ENCODE results near the gene PKP2.

Gene PKP2

DNA sequence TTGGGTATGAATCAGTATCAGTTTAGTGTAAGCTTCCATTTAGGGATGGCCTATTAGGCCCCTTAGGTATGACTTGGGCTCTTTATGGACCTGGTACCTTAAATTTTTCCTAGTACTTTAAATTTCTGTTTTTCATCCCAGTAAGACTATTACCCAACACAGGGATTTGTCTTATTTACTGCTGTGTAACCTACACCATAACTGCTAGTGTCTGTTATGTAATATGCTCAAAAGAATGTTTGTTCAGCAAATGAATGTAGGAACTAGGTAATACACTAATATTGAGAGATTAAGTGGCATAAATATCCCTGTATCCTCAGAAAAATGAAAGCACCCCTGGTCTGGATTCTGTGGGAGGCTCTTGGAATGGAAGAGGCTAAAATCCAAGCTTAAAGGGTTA, 77.2 kb downstream of the PKP2 start:
- DNase-seq (ENCODE audit: low read depth in 2 of 3, low spot score in 2 of 3): no peak

DNA sequence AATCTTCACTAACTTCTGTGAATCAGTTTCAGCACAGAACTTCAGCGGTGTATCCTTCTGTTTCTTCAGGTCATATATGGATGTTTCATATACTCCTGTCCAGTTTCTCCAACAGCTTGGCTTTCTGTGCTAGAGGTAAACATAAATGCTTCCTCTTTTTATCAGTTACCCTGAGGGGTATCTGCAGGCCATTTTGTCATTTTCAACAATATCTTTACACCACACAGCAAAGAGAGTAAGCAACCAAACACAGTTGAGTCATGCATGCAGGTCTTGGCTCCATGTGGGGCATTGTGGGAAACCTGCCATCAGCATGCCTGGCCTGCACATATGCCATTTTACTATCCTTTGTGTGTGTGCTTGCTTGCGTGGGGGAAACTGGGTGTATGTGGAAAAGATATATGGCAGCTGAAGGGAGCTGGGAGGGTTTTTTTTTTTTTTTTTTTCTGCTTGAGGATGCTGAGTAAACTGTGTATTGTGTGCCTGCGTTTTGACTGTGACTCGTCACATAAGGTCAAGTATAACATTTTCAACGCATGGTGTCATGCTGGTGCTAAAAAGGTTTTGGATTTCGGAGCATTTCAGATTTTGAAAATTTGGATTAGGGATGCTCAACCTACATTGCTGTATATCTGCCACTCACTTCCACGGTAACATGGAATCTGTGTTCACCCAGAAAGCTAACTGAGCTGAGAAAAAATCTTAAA, 84.7 kb downstream of the PKP2 start:
- no peak for DNase-seq (ENCODE audit: low read depth in 2 of 3, low spot score in 2 of 3)

DNA sequence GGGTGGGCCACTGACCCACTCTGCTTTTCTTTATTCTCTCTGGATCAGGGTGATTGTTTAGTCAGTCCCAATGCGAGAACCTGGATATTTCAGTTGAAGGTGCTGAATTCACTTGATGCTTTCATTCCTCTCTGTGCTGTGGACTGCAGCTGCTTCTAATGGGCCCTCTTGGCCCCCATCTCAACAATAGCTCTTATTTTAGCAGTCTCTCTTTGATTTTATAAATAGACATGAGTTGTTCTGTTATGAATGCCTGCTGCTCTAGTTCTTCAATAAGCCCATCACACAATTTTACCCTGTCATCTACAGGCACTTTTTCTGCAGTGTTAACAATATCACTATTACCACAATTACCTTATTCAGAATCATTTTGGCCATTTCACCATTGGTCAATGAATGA, 86.7 kb downstream of the PKP2 start:
- no peak for DNase-seq (ENCODE audit: low read depth in 2 of 3, low spot score in 2 of 3)

DNA sequence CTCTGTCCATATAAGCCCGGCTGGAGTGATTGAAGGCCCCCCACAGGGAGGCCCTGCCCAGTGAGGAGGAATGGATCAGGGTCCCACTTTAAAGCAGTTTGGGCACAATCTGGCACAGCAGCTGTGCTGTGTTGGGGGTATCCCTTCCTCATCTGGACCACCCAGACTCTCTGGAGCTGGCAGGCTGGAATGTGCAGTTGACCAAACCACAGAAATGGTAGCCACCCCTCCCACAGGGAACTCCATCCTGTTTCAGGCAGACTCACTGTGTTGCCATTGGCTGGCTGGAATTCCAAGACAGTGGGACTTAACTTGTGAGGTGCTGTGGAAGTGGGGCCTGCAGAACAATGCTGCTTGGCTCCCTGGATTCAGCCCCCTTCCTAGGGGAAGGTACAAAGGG, 87.4 kb downstream of the PKP2 start:
- no peak for DNase-seq (ENCODE audit: low read depth in 2 of 3, low spot score in 2 of 3)

DNA sequence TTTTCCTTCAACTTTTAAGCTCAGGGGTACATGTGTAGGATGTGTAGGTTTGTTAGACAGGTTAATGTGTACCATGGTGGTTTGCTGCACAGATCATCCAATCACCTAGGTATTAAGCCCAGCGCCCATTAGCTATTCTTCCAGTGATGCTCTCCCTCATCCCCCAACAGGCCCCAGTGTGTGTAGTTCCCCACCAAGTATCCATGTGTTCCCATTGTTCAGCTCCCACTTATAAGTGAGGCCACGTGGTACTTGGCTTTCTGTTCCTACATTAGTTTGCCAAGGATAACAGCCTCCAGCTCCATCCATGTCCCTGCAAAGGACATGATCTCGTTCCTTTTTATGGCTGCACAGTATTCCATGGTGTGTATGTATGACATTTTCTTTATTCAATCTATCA, 92.3 kb downstream of the PKP2 start:
- DNase-seq (ENCODE audit: low read depth in 2 of 3, low spot score in 2 of 3): no peak

DNA sequence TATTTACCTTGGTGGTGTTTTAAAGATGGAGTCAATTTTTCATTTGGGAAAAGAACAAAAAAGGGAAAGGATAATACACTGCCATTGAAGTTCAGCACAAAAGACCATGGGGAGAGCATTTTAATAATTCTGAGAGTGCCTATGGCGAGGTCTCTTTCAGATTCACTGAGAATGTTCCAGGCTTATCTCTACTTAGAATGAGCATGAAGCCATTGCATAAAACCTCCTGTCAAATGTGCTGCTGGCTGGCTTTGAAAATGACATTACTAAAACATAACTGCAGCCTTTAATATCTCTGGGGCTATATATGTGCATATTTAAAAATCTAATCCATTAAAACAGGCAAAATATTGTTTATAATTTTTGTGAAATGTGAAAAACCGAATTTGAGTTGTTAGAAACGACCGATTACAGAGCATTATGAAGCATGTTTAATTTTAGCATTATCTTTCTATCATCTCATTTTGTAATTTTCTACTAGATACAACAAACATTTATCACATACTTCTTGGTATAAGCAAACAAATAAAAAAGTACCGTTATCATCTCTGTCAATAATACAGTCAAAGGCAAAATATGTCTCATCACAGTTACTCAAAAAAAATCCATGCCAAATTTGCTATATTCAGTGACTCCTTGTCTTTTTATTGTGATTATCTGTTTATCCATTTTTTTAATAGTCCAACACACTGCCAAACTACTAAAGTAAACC, 95.2 kb downstream of the PKP2 start:
- DNase-seq (ENCODE audit: low read depth in 2 of 3, low spot score in 2 of 3): no peak

DNA sequence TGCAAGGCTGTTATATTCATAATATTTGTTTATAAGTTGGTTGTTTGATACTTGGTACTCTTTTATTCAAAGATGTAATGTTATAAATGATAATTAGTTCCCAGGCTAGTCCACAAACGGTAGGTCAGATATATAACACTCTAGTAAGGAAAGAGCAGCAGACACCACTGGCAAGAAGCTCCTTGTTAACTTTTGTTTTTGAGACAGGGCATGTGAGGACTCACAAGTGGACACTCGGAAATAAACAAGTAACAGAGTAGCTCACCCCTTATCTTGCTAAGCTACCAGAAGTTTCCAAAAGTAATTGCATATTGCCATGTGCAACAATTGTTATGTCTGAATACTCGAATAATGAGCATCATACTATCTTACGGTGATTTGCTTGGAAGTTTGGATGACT, 102.3 kb downstream of the PKP2 start:
- DNase-seq (ENCODE audit: low read depth in 2 of 3, low spot score in 2 of 3): no peak

DNA sequence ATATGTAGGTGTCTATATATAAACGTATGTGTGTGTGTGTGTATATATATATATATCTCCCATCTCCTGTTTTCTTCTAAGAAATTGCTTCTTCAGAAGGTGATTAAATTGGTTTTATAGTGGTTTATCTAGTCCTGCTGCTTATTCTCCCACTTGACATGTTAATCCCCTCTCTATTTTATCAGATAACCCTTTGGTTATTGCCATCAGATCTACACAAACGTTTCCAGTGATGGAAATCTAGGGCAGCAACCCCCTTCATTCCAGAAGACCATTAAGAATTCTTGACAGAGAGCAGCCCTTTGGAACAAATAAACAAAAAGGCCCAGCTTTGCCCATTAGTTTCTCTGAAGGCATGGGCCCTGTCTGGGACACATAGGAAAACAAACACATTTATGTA, 106.7 kb downstream of the PKP2 start:
- no peak for DNase-seq (ENCODE audit: low read depth in 2 of 3, low spot score in 2 of 3)

DNA sequence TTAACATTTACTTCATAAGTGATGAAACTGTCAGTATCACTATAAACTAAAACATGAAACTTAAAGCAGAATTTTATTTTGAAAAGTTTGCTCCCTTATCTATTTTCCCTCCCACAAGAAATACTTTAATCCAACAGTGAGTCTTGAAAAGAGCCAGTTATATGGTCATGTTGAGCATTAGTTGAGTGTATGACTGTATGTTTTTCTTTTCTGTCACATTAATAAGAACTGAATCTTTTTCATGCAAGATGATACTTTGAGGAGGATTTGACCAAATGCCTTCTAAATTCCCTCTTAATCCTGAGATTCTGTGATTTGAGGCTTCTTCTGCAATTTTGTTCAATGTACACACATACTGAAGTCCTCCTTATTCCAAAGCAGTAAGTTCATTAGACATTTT, 107.1 kb downstream of the PKP2 start:
- no peak for DNase-seq (ENCODE audit: low read depth in 2 of 3, low spot score in 2 of 3)

DNA sequence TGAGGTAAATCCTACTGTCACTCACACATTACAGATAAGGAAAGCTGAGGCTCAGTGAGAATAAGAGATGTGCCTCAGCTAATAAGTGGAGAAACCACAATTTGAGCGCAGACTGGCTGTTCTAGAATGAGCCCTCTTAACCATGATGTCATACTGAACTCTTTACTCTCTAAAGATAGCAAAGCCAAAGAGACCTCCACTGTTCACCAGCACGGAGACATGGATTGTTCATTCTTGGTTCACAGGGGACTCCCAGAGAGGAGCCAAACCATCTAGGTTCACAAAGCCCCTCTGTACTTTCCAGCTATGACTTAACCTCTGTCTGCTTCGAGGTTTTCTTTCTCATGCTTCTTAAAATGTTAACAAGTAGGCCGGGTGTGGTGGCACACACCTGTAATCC, 108.2 kb downstream of the PKP2 start:
- DNase-seq (ENCODE audit: low read depth in 2 of 3, low spot score in 2 of 3): no peak

DNA sequence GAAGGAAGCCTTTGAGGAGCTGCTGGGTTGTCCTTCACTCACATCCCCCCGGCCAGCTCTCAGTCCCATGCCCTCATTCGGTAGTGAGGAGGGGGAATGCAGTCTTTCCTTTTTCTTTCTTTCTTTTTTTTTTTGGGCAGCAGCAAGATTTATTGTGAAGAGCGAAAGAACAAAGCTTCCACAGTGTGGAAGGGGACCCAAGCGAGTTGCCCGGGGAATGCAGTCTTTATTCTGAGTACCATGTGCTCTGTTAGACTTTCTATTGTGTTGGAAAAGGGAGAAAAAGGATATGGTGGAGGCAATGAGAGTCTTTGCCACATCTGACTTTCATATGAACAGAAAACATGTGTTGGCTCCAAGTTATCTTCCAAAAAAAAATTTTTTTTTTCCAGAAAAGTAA, 111.0 kb downstream of the PKP2 start:
- no peak for DNase-seq (ENCODE audit: low read depth in 2 of 3, low spot score in 2 of 3)

DNA sequence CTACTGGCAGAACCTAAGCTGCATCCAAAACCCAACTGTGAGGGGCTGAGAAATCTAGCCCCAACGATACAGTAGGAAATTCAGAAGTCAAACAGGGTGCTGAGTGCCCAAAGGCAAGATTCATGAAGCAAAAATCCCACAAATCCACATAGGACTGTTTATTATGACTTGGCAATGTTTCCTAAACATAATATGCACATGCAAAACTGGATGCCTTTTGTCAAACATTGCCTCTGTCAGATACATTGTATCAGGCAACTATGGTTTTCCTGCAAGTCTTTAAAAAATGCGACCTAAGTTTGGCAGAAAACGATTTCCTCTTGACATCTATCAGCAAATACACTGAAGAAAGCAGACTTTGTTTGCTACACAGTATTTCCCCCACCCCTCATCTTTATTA, 113.5 kb downstream of the PKP2 start:
- DNase-seq (ENCODE audit: low read depth in 2 of 3, low spot score in 2 of 3): no peak

DNA sequence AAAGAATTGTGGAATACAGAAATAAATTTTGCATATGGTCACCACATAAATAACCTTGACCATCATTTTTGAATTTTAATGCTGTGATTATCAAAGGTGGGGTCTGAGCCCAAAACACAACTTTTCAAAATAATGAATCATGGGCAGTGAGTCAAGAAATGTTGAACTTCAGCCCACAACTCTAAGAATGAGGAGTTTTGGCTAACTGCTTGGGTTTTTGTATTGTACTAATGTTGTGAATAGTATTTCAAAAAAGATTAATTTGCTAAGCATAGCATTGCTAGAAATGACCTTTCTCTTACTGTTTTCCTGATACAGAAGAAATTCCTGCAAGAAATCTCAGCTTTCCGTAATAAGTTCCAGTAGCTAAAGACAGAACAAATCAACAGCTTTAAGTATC, 116.5 kb downstream of the PKP2 start:
- DNase-seq (ENCODE audit: low read depth in 2 of 3, low spot score in 2 of 3): no peak

DNA sequence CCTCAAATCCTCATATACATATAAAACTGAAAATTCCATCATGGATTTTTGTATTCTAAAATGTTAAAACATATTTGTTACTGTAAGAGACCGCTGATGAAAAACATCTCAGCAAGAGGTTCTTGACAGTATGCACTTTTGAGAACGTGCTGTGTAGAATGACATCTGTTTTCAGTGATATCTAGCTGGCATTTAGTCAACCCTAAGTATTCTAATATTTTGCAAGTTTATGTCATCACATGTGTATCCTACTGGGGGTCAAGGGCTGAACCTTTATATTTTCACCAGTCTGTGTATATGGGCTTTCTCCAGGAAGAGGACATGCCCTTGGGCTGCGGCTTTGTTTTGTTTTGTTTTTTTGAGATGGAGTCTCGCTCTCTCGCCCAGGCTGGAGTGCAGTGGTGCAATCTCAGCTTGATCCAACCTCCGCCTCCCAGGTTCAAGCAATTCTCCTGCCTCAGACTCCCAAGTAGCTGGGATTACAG, 118.8 kb downstream of the PKP2 start:
- no peak for DNase-seq (ENCODE audit: low read depth in 2 of 3, low spot score in 2 of 3)

DNA sequence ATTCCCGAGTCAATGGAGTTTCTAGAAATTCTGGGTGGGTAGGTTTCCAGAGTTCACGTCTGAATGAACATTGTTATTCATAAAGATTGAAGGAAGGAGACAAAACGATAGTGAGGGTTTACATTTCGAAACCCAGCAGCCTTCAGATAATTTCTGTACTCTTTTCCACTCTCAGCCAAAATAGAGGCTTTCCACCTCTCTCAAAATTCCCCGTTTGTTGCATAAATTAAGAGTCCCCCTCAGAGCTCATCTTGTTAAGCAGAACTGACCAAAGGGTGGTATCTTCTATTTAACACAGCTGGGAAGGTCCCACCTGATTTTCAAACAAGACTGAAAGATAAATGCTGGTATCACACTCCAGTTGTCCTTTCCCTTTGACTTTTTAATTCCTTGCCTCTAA, 119.4 kb downstream of the PKP2 start:
- DNase-seq (ENCODE audit: low read depth in 2 of 3, low spot score in 2 of 3): no peak

DNA sequence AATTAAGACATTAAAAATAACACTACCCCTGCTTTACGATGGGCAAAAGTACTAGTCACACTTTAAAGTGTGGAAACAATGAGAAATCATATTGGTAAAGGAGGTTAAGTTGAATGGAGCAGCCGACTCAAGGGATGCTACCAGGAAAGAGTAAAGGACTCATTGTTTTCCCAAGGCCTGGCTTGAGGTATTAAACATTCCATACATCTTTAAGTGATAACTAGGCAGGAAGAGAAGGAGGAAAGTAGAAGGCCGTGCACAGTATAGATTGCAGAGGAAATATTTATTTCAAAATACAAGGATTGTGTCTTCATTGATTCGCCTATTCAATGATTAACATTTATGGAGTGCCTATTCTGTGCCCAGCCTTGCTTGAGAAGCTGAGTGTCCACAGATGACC, 120.3 kb downstream of the PKP2 start:
- no peak for DNase-seq (ENCODE audit: low read depth in 2 of 3, low spot score in 2 of 3)

DNA sequence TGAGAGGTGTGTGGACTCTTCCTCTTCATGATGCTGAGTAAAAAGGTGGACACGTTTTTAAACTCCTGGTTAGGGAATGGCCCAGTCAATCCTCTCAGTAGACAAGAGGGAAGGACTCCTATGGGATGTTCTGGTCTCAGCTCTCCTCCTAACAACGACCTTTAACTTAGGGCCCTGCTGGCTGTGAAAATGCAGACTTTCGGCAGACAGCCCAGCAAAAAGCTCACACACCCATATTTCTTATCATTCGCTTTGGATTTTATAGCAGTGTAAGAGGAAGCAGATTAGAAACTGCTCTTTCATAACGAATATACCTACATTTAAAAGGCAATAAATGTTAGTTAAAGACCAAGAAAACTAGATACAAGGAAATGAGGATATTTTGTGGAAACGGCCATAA, 122.9 kb downstream of the PKP2 start:
- no peak for DNase-seq (ENCODE audit: low read depth in 2 of 3, low spot score in 2 of 3)

DNA sequence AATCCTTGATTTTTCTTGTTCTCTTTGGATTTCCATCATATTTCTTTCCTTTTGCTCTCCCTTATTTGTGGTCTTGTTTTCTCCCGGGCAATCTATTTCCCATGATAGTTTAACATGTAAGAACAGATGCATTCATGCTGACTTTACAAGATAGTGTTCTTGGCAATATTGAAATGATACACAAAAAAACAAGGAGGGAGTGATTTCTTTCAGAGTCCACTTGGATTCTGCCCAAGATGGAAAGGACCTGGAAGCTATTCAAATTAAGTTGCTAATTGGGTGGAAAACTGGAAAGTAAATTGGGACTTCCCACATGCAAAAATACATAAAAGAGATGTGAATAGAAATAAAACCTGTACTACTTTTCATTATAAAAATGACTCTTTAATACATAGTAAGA, 126.4 kb downstream of the PKP2 start:
- DNase-seq (ENCODE audit: low read depth in 2 of 3, low spot score in 2 of 3): no peak

DNA sequence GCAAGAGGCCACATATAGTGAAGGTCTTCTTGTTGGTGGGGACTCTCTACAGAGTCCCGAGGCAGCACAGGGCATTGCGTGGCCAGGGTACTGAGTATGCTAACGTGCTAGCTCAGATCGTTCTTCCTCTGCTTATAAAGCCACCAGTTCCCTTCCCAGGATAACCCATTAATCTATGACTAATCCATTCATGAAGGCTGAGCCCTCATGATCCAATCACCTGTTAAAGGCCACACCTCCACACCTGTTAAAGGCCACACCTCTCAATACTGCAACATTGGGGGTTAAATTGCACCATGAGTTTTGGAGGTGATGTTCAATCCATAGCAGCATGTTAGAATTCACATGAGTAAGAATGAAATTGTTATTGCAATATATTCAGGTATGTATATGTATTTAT, 128.1 kb downstream of the PKP2 start:
- DNase-seq (ENCODE audit: low read depth in 2 of 3, low spot score in 2 of 3): no peak

DNA sequence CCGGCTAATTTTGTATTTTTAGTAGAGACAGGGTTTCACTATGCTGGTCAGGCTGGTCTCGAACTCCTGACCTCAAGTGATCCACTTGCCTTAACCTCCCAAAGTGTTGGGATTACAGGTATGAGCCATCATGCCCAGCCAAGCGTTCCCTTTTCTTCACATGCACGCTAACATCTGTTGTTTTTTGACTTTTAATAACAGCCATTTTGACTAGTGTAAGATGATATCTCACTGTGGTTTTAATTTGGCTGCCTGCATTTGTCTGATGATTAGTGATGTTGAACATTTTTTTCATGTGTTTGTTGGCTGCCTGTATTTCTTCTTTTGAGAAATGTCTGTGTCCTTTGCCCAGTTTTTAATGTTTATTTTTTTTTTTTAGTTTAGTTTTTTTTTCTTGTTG, 130.7 kb downstream of the PKP2 start:
- DNase-seq (ENCODE audit: low read depth in 2 of 3, low spot score in 2 of 3): no peak

DNA sequence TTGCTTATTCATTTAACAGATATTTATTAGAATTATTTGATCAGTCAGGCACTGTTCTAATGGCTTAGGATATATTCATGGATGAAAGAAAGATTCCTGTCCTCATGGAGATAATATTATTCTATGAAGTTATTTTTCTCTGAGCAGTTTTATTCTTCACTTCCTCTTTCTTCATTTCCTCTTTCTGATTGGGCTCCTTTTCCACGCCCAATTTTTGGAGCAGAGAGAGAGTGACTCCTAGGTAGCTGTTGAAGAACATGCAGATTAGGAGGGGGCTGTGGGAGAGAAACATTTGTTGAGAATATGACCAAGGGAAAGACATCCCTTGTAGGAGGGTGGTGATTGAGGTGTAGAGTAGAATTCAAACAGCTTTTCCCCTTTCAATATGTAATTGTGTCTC, 134.9 kb downstream of the PKP2 start:
- DNase-seq (ENCODE audit: low read depth in 2 of 3, low spot score in 2 of 3): no peak

DNA sequence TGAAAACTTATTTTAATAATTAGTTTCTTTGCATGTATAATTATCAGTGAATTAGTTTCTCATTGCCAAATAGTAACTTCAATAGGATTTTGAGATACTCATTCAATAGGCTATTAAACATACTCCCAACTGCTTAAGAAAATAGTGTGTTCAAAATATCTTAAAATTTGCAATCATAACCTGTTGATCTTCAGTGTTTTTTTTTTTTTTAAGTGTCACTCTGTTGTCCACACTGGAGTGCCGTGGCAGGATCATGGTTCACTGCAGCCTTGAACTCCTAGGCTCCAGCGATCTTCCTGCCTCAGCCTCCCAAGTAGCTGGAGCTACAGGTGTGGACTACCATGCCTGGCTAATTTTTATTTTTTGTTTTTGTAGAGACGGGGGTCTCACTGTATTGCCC, 139.4 kb downstream of the PKP2 start:
- no peak for DNase-seq (ENCODE audit: low read depth in 2 of 3, low spot score in 2 of 3)

DNA sequence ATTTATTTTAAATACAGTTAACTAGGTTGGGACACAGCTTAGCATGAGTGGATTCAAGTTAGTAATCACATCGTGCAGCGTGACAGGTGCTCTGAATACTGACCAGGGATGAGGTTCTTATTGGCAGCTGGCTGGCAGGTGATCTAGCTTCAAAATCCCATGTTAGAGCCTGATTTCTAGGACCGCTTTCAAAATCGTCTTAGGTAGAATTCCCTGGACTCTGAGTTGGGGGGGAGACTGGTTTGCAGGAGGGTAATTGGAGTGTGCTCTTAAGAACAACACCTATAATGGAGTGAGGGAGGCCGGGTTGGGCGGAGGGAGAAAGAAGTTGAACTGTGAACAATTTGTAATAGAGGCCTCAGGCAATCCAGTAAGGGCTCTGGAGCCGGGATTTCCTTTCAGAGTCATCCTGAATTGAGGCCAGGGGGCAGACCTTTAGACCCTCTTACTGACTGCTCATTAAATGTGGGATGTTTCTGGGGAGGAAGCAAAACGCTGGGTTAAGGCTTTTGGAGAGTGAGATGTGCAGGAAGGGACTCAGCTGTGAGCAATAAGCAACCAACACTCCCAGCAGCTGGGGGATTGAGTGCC, 140.0 kb downstream of the PKP2 start:
- DNase-seq (ENCODE audit: low read depth in 2 of 3, low spot score in 2 of 3): no peak

Measured in activated CD8-positive, alpha-beta memory T cell treated with anti-CD3 and anti-CD28 coated beads for 48 hours (primary cell).